ENCODE results near the gene BBOF1.

- TF ChIP-seq CTCF (IDR thresholded peaks at IDR 0.05) (no peak), EZH2 (IDR thresholded peaks at IDR 0.05; ENCODE audit: borderline replicate concordance, insufficient read depth, low read depth, low read length, poor library complexity, severe bottlenecking) (no peak)
Observed at GRCh38 chr14:74048281-74048680, 29.1 kb downstream of the BBOF1 start.
